Measurements from ENCODE around the gene ANGPT4. TPM values are rescaled to one million over a fixed set of nuclear protein-coding genes. Genes with fewer than 3 reads are reported as not detected.

Gene ANGPT4
- total and polyA plus RNA-seq, 2 of the 13 experiments (the other 11 are each of a cell fraction or from before 2014, with no cell fraction given) = not detected

DNA sequence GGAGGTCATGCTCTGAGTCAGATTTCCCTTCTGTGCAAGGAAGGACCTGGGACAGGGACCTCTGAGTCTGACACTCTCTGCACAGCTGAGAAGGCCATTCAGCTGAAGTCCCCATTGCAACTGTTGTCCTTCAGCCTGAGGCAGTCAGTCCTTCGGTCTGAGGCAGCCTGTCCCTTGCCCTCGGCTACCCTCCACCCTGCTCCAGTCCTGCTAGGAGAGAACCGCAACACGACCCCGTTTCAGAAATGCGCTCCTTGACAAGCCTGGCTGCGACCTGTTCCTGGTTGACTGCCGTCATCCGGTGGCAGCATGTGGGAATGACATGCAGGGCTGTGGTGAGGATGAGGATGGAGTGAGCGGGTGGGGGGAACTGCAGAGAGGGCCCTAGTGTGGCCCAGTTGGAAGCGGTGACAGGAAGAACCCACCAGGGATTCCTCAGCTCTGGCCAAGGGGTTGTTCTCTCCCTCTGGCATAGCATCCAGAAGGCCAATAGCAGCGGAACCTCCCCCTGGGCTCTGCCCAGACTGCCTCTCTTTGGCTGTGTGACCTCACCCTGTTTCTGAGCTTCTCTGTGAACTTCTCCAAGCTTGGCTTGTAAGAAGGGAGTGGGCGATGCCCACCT, 40.3 kb upstream of the ANGPT4 start (continued):
- TF ChIP-seq YEATS2 (CRISPR knock-in tag; IDR thresholded peaks at IDR 0.05; ENCODE audit: borderline replicate concordance) (peak; percentile 53; the same call in 1 of the 2 replicates), ZNF24 (IDR thresholded peaks at IDR 0.05) (no peak), ZZZ3 (CRISPR knock-in tag; IDR thresholded peaks at IDR 0.05; ENCODE audit: borderline replicate concordance) (peak; percentile 58; the same call in 1 of the 2 replicates), POLR2AphosphoS5 (IDR thresholded peaks at IDR 0.05; ENCODE audit: low read depth, low read length) (no peak), CENPT (CRISPR knock-in tag; IDR thresholded peaks at IDR 0.05; ENCODE audit: low read depth) (no peak), ZNF260 (CRISPR knock-in tag; IDR thresholded peaks at IDR 0.05; ENCODE audit: borderline replicate concordance, low read depth) (no peak), SMC3 (IDR thresholded peaks at IDR 0.05; ENCODE audit: low read length) (peak; percentile 96), ZNF160 (CRISPR knock-in tag; IDR thresholded peaks at IDR 0.05) (no peak), ZNF891 (CRISPR knock-in tag; IDR thresholded peaks at IDR 0.05) (no peak)
- TF ChIP-seq, protein P1, sequence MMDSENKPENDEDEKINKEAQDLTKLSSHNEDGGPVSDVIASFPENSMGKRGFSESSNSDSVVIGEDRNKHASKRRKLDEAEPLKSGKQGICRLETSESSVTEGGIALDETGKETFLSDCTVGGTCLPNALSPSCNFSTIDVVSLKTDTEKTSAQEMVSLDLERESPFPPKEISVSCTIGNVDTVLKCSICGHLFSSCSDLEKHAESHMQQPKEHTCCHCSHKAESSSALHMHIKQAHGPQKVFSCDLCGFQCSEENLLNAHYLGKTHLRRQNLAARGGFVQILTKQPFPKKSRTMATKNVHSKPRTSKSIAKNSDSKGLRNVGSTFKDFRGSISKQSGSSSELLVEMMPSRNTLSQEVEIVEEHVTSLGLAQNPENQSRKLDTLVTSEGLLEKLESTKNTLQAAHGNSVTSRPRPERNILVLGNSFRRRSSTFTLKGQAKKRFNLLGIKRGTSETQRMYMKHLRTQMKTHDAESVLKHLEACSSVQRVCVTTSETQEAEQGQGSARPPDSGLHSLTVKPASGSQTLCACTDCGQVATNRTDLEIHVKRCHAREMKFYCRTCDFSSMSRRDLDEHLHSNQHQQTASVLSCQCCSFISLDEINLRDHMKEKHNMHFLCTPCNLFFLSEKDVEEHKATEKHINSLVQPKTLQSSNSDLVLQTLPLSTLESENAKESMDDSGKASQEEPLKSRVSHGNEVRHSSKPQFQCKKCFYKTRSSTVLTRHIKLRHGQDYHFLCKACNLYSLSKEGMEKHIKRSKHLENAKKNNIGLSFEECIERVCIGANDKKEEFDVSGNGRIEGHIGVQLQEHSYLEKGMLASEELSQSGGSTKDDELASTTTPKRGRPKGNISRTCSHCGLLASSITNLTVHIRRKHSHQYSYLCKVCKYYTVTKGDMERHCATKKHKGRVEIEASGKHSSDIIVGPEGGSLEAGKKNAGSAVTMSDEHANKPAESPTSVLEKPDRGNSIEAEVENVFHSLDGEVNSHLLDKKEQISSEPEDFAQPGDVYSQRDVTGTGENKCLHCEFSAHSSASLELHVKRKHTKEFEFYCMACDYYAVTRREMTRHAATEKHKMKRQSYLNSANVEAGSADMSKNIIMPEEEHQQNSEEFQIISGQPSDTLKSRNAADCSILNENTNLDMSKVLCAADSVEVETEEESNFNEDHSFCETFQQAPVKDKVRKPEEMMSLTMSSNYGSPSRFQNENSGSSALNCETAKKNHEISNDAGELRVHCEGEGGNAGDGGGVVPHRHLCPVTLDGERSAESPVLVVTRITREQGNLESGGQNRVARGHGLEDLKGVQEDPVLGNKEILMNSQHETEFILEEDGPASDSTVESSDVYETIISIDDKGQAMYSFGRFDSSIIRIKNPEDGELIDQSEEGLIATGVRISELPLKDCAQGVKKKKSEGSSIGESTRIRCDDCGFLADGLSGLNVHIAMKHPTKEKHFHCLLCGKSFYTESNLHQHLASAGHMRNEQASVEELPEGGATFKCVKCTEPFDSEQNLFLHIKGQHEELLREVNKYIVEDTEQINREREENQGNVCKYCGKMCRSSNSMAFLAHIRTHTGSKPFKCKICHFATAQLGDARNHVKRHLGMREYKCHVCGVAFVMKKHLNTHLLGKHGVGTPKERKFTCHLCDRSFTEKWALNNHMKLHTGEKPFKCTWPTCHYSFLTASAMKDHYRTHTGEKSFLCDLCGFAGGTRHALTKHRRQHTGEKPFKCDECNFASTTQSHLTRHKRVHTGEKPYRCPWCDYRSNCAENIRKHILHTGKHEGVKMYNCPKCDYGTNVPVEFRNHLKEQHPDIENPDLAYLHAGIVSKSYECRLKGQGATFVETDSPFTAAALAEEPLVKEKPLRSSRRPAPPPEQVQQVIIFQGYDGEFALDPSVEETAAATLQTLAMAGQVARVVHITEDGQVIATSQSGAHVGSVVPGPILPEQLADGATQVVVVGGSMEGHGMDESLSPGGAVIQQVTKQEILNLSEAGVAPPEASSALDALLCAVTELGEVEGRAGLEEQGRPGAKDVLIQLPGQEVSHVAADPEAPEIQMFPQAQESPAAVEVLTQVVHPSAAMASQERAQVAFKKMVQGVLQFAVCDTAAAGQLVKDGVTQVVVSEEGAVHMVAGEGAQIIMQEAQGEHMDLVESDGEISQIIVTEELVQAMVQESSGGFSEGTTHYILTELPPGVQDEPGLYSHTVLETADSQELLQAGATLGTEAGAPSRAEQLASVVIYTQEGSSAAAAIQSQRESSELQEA (CRISPR knock-in tag; IDR thresholded peaks at IDR 0.05; ENCODE audit: not compliant biosample characterization) = peak; percentile 50
- TF ChIP-seq, protein P2, sequence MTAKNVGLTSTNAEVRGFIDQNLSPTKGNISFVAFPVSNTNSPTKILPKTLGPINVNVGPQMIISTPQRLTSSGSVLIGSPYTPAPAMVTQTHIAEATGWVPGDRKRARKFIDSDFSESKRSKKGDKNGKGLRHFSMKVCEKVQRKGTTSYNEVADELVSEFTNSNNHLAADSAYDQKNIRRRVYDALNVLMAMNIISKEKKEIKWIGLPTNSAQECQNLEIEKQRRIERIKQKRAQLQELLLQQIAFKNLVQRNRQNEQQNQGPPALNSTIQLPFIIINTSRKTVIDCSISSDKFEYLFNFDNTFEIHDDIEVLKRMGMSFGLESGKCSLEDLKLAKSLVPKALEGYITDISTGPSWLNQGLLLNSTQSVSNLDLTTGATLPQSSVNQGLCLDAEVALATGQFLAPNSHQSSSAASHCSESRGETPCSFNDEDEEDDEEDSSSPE (CRISPR knock-in tag; IDR thresholded peaks at IDR 0.05) = 0 out of 2 replicates have a peak, but pooled peaks have one; percentile 23
- TF ChIP-seq, protein P3, sequence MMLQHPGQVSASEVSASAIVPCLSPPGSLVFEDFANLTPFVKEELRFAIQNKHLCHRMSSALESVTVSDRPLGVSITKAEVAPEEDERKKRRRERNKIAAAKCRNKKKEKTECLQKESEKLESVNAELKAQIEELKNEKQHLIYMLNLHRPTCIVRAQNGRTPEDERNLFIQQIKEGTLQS (CRISPR knock-in tag; IDR thresholded peaks at IDR 0.05) = peak; percentile 20; the same call in 1 of the 2 replicates
- TF ChIP-seq, protein P4, sequence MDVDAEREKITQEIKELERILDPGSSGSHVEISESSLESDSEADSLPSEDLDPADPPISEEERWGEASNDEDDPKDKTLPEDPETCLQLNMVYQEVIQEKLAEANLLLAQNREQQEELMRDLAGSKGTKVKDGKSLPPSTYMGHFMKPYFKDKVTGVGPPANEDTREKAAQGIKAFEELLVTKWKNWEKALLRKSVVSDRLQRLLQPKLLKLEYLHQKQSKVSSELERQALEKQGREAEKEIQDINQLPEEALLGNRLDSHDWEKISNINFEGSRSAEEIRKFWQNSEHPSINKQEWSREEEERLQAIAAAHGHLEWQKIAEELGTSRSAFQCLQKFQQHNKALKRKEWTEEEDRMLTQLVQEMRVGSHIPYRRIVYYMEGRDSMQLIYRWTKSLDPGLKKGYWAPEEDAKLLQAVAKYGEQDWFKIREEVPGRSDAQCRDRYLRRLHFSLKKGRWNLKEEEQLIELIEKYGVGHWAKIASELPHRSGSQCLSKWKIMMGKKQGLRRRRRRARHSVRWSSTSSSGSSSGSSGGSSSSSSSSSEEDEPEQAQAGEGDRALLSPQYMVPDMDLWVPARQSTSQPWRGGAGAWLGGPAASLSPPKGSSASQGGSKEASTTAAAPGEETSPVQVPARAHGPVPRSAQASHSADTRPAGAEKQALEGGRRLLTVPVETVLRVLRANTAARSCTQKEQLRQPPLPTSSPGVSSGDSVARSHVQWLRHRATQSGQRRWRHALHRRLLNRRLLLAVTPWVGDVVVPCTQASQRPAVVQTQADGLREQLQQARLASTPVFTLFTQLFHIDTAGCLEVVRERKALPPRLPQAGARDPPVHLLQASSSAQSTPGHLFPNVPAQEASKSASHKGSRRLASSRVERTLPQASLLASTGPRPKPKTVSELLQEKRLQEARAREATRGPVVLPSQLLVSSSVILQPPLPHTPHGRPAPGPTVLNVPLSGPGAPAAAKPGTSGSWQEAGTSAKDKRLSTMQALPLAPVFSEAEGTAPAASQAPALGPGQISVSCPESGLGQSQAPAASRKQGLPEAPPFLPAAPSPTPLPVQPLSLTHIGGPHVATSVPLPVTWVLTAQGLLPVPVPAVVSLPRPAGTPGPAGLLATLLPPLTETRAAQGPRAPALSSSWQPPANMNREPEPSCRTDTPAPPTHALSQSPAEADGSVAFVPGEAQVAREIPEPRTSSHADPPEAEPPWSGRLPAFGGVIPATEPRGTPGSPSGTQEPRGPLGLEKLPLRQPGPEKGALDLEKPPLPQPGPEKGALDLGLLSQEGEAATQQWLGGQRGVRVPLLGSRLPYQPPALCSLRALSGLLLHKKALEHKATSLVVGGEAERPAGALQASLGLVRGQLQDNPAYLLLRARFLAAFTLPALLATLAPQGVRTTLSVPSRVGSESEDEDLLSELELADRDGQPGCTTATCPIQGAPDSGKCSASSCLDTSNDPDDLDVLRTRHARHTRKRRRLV (CRISPR knock-in tag; IDR thresholded peaks at IDR 0.05) = no peak
